Measurements from ENCODE around the gene ACVR1C.

ACVR1C gene

DNA sequence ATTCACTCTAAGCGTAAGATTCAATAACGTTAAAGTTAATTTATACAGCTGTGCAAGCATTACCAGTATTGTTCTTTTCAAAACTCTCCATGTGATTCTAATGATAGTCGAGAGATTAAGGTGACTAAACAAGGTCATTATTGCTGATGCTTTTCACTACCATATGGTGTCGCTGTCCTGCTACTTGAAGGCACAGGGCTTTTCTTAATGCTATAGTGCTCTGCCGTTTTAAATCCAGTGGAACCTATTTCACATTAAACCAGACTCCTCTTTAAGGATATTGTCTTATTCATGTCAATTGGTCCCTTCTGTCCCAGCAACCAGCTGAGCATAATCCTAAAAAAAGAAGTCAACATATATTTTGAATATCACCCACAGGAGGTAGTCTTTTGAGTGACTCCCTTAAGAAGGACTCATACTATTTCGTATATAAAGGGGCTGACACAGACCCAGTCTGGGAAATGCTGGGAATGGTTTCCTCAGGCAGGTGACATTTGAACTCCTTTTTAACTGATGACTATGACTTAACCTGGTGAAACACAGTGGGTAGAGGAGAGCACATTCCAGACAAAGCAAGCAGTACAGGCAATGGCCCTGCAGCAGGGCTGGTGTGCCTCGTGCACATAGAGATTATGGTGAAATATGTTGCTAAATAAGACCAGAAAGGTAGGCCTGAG, 130.9 kb downstream of the ACVR1C start:
- peak in 1 of 2 donors; percentile 8 for DNase-seq (ENCODE audit: low read depth in 2 of 2)

DNA sequence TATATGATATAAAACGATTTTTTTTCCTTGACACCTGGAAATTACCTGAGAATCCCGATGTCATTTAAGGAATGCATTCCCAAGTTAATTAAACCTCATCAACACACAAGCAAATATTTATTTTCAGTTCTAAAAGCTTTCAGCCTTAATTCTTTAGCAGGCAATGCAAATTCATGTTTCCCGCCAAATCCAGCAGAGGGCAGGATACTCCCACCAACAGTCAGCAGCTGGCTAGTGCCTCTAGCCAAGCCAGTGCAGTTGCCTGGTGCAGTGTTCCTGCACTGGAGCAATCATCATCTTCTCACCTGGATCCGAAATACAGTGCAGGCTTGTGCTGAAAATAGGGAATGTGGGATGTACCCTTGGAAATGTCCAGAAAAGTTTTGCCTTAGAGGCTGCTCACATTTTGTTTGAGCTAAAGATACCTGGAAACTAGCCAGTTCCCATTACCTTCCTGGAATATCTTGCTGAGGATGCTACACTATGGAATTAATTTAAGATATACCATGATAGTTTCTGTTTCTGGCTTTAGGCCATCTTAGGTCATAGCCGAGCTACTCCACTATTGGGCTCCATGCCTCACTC, 136.4 kb downstream of the ACVR1C start:
- peak; percentile 43 to 55 for DNase-seq (ENCODE audit: low read depth in 2 of 2)

DNA sequence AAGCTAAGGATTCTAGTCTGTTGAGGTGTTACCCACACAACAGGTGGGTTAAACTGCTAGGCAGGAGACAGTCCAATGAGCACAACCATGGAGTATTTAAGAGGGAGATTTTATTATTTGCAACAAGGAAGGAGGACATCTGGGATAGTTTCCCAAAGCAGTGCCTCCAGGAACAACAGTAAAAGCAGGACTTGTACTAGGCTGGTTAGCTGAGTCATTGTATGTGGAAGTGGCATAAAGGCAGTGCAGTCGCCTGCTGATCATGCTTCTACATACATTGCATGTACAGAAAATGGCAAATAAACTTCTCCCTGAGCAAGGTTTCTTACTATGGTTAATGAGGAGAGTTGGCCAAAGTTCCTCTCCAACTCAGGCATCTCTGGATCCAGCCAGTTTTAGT, 138.7 kb downstream of the ACVR1C start:
- DNase-seq (ENCODE audit: low read depth in 2 of 2) = no peak

DNA sequence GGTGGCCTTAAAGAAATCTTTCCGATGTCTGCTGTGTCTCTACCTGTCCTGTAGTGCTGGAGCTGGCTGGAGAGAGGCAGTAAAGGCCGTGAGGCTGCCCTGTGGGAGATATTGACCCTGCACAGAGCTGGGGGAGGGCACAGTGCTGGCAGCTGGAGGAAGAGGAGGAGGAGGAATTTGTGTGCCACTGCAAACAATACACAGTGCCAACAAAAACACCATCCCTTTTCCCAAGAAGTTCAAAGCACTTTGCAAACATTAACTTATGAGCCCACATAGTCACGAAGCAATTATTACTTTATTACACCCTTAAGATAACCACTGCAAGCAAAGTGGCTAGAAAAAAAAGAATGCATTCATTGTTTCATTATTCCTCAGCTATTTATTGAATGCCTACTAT, 139.8 kb downstream of the ACVR1C start:
- no peak for DNase-seq (ENCODE audit: low read depth in 2 of 2)

DNA sequence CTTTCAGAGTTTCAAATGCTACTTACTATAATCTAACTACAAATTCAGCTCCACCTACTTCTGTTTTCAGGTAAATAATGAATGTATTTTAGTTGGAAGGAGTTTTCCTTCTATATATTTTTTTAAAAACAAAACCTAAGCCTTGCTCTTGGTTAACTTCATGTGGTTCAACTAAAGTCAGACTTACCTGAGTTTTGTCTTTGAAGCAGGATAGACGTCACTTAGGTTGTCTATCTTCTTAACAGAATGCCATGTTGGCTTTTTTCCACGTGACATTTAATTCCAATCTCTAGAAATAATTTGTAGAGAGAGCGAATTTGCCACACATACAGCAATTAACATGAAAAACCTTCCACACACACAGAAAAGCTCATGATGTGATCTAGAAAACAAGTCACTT, 140.9 kb downstream of the ACVR1C start:
- no peak for DNase-seq (ENCODE audit: low read depth in 2 of 2)

DNA sequence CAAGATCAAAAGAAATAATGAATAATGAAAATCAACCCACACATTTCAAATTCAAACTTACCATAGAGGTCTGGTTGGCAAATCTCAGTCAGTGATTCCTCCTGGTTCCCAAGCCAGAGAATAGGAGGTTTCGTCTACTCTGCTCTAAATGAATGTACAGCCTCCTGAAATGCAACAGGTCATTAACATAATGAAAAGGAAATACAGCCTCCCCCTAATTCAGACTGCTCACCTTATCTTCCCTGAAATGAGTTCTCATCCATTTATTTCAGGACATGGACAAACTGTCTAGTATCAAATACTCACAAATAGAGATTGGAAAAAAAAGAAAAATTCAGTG, 141.4 kb downstream of the ACVR1C start:
- no peak for DNase-seq (ENCODE audit: low read depth in 2 of 2)

DNA sequence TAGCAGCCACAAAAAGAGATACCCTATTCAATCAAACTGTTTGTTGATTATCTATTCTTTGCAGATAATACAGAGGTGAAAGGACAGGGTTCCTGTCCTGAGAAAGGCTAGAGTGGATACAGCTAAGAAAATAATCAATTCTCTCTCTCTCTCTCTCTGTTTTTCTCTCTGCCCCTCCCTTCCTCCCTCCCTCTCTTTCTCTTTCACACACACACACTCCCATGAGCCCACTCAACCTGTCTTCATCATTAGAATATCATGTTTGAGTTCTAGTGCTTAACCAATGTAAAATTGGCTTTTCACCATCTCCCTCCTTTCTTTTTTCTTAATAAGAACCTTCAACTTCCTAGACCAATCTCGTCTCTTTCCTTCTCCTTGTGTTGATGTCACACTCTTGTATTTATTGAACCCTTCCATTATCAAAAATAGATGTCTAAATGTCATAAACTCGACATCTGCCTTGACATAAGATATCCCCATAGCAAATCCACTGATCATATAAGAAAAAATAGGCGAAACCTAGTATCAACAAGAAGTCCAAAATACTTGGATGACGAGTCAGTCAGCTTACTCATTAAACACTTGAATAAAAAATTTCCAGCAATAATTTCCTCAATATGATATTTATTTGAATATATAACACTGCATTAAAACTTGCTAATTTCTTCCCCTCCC, 141.9 kb downstream of the ACVR1C start:
- no peak for DNase-seq (ENCODE audit: low read depth in 2 of 2)

DNA sequence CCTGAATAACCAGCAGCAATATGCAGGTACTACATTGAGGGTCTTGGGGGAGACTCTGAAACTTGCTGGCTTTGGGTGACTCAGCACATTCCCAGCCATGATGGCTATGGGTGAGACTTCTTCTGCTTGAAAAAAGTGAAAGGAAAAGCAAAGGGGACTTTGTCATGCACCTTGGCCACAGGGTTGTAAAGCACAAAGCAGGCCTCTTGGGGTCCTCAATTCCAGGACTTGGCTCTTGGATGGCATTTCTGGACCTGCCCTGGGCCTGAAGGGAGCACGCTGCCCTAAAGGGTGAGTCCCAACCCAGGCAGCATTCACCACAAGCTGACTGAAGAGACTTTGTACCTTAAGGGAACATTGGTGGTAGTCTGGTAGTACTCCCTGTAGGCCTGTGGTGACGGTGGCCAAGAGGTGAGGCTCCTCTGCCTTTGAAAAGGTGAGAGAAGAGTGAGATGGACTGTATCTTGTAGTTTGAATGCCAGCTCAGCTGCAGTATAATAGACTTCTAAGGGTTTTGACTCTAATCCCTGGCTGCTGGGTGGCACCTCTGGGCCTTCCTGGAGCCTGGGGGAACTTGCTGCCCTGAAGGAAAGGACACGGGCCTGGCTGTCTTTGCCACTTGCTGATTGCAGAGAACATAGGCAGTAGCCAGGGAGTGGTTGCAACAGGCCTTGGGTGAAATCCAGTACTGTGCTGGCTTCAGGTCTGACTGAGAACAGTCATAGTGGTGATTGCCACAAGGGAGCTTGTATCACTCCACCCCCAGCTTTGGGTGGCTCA, 148.3 kb downstream of the ACVR1C start:
- no peak for DNase-seq (ENCODE audit: low read depth in 2 of 2)

DNA sequence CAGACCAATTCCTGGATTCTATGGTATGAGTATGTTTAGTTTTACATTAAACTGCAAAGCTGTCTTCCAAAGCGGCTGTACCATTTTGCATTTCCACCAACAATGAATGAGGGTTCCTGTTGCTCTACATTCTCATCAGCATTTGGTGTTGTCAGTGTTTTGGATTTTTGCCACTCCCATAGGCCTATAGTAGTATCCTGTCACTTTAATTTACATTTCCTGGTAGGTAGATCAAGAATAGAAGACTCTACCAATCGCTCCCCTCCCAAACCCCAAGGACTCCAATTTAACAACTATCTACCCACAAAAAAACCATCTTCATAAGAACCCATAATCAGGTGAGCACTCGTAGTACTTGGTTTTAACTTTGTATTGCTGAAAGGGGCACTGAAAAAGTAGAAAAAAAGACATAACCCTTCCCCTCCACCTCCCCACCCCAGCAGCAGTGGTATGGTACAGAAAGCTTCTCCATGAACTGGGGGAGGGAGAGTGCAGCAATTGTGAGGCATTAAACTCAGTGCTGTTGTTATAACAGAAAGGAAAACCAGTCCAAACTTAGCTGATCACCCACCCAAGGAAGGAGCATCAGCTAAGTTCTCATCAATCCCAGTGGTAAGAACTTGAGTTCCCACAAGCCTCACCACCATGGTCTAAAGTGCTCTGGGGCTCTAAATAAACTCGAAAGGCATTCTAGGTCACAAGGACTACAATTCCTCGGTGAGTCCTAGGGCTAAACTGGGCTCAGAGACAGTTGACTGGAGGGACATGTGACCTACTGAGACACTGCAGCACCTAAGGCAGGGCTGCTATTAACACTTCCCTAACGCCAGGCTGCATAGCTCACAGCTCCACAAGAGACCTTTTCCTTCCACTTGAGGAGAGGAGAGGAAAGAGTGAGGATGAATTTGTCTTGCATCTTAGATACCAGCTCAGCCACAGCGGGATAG, 149.3 kb downstream of the ACVR1C start:
- no peak for DNase-seq (ENCODE audit: low read depth in 2 of 2)

DNA sequence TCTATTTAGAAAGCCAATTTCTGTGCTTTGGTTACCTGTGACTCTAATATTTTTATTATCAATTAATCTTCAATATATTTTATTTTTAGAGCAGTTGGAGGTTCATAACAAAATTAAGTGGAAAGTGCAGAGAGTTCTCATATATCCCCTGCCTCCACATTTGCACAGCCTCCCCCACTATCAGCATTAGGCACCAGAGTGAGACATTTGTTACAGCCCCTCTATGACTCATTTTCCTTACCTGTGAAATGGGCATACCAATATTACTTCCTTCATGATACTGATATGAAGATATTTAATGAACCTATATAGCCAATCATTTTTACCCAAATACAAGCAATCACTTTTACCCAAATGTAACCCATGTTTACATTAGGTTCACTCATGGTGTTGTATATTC, 150.7 kb downstream of the ACVR1C start:
- DNase-seq (ENCODE audit: low read depth in 2 of 2) = no peak

DNA sequence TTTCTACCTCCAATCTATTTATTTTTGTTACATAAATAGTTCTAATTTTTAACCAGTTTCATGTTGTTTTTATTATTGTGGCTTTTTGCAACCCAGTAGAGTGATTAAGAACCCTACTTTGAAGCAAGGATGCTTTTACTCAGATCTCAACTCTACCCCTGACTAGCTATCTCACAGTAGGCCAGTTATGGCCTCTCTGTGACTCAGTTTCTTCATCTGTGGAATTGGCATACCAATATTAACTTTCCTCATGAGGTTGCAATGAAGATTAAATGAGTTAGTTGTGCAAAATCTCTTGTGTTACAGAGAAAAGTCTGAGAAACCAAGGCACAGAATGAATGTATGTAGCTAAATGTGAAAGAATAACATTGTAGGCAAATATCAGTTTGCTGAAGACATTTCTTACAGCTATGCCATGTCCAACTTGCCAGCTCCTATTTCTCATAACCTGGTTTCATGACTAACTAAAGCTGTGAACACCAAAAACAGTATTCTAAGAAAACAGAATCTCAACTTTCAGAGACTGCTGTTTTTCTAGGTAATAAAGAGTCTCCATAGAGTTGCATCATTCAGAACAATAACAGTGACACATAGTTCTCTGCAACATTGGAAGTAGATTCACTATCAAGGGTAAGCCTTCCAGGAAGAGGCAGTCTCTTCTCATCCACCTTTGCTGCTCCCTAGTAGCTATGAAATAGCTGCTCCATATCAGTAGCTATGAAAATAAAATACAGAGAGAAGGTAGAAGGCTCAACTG, 151.5 kb downstream of the ACVR1C start:
- no peak for DNase-seq (ENCODE audit: low read depth in 2 of 2)

All from stimulated activated CD8-positive, alpha-beta memory T cell treated with anti-CD3 and anti-CD28 coated beads, Interleukin-2, amount 100 ng/mL, for 1 hour (primary cell).